GM19438 (cell line): ENCODE data around the gene ARPIN.
"Not testable (repeated sequence)": the region's sequence is repeated elsewhere in the genome, so short reads cannot be mapped to it uniquely, and the experiment has no call there.

Source experiments
- ATAC-seq: cut with Tn5 transposase; IDR thresholded peaks from one replicate; pipeline ENCODE4 v1.9.1; 2021; ENCODE audit warnings: low read depth; ENCODE audit not compliant: unreplicated experiment

Gene ARPIN

GRCh38 chr15:89880727-89881126, 32.0 kb downstream of the ARPIN start:
- ATAC-seq = no peak

GRCh38 chr15:89878323-89878722, 34.4 kb downstream of the ARPIN start:
- no peak for ATAC-seq

DNA sequence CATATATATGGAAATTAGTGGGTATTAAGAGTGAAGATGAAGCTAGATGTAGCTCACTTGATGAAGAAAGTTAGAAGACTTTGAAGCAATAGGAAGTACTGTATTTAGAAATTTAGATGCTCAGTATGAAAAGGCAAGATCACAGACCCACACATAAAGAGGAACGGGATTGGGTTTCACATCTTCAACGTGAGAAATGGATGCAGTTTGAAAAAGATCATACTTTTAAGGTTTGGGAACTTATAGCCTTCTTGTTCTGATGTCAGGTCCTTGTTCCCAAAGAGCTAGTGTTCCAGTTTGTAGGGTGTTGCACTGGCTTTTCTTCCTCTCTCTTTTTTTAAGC, 35.7 kb downstream of the ARPIN start:
- ATAC-seq = no peak

DNA sequence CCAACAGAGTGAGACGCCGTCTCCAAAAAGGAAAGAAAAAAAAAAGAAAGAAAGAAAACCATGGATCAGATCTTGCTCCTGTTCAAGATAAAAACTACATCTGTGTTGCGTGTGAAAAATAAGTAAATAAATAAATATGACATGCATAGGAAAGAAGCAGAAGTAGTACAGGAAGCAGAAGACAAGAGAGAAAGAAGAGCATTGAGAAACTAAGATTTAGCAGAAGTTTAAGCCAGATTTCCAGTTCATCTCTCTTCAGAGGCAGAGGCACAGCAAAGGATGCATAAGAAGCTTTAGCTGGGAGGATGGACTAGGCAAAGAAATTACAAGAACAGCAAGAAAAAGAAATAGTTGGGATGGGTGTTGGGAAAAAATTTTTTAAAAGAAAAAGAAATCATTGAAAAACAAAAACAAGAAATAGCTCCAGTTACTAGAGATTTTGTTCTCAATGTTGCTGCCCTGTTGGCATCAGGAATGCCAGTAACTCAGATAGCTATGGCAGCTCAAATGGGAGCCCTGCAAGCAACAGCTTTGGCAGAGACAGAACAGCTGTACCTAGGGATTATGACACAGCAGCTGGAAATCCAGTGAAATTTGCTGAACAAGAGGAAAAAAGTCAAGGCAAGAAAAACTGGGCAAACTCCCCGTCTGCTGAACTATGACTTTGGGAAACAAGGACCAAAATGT, 36.2 kb downstream of the ARPIN start:
- no peak for ATAC-seq

DNA sequence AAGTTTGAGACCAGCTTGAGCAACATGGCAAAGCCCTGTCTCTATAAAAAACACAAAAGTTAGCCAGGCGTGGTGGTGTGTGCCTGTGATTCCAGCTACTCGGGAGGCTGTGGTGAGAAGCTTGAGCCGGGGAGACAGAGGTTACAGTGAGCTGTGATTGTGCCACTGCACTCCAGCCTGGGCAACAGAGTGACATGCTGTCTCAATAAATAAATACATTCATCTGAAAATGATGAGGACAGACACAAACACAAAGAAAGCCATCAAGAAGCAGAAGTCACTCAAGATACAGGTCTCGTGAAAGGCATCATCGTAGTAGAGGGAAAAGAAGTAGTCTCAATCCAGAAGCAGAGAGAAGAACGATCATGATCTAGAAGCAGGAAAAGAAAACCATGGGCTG, 37.0 kb downstream of the ARPIN start:
- ATAC-seq = no peak

DNA sequence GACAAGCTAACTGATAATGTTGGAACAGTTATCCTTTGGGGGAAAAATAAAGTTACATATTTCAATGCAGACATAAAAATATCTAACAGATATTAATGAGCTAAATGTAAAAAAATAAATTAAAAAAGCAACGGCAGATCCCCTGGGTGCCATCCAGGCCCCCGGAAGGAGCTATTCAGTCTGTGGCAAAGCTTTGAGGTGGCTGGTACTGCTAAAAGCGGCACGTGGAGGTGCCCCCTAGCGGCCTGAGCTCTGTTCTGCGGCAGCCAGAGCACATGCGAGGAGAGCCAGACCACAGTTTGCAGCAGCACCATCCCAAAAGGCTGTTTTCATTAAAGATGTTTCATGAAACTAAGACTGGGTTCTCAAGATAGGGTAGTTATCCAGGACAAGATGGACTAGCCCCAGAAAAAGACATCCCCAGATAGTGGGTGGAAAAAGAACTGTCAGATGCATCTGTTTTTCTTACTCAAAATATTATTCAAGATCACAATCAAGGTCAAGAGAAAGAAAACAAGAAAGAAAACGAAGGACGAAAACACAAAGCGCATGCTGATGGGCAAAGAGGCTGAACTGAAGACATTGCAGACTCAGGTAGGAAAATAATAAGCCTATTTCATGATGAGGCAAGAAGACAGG, 37.7 kb downstream of the ARPIN start:
- ATAC-seq = no peak

- no peak for ATAC-seq
Observed at GRCh38 chr15:89870688-89871288, 42.0 kb downstream of the ARPIN start.

GRCh38 chr15:89870006-89870405, 42.7 kb downstream of the ARPIN start:
- no peak for ATAC-seq

DNA sequence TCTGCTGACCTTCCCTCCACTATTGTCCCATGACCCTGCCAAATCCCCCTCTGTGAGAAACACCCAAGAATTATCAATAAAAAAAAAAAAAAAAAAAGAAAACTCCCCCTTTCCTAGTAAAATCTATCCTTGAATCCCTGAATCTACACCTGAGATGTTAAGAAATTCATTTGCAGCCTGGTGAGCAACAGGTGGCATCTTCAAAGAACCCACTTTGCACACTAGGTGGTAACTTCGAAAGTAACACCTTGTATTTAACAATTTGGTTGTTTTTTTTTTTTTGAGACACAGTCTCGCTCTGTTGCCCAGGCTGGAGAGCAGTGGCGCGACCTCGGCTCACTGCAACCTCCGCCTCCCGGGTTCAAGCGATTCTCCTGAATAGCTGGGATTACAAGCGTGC, 43.3 kb downstream of the ARPIN start:
- ATAC-seq = not testable (repeated sequence)

DNA sequence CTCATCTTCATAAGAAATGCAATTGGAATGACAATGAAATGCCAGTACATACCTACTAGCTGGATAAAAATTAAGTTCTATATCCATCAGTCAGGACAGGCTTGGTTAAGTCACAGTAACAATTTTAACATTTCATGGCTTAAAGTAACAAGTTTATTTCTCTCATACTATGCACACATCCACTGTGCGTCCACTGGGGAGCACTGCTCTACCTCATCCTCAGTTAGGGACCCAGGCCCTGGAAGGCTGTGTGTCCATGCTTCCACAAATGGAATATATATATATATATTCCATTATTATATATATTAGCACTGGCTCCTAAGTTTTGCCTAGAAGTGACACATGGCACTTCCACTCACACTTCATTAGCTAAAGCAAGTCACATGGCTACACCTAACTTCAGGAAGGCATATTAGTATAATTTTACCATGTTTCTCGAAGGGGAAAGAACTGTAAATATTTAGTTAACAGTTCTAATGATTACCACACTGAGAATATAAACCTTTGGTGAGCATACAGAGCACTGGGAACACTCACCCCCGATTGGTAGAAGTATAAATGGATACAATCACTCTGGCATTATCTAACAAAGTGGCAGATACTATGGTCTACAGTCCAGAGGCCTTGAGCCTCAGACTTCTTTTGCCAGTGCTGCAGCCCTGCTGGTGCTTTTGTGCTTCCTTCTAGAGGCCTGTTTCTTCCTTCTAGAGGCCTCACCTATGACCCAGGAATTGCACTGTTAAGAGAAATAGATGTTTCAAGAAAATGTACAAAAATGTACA, 47.6 kb downstream of the ARPIN start:
- no peak for ATAC-seq

DNA sequence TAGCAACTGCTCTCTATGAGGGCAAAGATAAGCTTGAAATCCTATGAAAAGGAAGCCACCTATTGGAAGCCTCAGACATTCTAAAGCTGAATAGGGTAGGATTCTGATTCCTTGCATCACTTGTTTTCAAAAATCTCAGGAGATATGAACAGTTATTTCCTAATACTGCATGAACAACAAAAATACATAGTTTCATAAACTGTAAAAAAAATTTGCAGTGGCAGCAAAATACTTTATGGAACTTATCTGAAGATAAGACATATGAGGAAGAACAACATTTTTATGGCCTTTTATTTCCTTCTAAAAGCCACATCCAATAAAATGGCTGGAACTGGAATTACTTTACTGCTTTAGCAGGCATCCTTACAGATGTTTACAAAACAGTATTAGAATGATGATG, 48.8 kb downstream of the ARPIN start:
- no peak for ATAC-seq

DNA sequence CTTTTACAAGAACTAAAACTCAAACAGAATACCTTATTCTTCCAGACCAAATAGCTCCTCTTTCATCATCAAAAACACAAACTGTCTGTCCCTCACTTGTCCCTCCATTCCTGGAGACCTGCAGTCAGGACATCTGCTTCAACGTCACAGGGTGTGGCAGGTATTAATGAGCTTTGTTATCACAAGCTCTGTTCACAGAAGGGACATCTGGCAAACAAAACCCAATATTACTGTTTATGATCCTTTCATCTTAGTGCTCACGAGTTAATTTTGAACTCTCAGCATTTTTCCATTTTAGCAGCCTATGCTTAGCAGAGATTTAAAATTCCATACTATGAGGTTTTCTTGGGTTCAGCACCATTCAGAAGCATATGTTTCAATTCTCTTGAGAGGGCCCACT, 51.9 kb downstream of the ARPIN start:
- no peak for ATAC-seq

GRCh38 chr15:89860431-89860830, 52.3 kb downstream of the ARPIN start:
- ATAC-seq = no peak

DNA sequence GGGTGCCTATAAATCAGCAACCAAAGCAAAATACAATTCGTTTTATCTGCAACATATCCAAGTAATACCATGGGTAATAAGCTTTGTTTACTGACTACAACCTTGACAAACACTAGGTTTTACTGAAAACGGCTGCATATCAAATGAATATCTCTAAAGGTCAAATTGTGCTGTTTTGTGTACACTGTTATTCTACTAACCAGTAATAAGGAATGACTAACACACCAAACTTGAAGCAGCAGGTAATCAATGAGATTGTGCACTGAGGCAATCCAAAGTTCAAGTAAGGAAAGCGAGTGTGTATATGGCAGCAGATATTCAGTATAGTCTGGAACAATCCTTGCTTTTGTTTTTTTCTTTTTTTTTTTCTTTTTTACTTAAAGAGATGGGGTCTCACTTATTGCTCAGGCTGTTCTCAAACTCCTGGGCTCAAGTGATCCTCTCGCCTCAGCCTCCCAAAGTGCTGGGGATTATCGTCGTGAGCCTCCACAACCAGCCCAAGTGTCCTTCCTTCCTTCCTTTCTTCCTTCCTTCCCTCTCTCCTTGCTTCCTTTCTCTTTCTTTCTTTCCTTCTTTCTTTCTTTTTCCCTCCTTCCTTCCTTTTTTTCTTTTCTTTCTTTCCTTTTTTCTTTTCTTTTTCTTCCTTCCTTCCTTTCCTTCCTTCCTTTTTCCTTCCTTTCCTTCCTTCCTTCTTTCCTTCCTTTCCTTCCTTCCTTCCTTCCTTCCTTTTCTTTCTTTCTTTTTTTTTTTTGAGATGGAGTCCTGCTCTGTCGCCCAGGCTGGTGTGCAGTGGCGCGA, 53.9 kb downstream of the ARPIN start:
- ATAC-seq = no peak

GRCh38 chr15:89857673-89858072, 55.1 kb downstream of the ARPIN start:
- no peak for ATAC-seq

DNA sequence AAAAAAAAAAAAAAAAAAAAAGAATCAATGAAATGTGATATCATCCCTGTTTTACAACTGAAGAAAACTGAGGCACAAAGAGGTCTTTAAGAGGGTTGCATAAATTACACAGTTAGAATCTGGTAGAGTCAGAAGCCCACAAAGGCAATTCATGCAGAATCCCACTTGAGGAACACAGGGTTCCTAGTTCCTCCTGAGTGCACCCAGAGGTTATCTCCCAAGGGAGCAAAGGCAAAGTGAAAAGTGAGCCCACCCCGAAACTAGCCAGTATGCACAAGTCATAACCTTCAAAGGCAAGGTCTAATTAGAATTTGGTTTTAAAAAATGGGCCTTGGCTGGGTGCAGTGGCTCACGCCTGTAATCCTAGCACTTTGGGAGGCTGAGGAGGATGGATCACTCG, 56.8 kb downstream of the ARPIN start:
- no peak for ATAC-seq

- not testable (repeated sequence) for ATAC-seq
Observed at GRCh38 chr15:89854863-89855262, 57.9 kb downstream of the ARPIN start.

- ATAC-seq = no peak
Observed at GRCh38 chr15:89852342-89852995, 60.3 kb downstream of the ARPIN start.

GRCh38 chr15:89851673-89852341, 60.9 kb downstream of the ARPIN start:
- ATAC-seq = no peak

DNA sequence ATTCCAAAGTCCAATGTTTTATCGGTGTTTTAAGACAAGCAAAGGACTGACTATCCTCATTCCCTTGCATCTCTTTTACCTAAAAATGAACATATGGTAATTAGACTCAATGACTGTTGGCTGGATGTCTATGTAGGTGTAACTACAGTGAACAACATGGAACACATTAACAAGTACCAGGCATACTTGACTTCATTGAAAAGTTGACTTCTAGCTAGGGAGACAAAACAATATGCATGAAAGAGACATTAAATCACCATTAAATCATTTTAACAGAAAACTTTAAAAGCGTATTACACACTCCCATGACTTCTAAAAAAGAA, 63.8 kb downstream of the ARPIN start:
- ATAC-seq = no peak
